ENCODE data around the gene SCYL1.
"Not testable (repeated sequence)": the region's sequence is repeated elsewhere in the genome, so short reads cannot be mapped to it uniquely, and the experiment has no call there.

Gene SCYL1

DNA sequence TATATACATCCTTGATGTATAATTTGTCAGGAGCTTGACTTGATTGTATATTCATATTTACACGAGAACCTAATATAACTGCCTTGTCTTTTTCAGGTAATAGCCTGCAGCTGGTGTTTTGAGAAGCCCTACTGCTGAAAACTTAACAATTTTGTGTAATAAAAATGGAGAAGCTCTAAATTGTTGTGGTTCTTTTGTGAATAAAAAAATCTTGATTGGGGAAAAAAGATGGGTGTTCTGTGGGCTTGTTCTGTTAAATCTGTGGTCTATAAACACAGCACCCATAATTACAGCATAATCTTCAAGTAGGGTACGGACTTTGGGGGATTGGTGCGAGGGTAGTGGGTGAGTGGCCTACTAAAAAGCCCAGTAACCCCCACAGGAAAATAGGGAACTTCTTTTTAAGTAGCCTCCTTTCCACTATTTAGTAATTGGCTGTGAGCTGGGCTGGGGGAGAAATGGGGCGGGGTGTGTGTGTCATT, 18.6 kb upstream of the SCYL1 start:
- Histone ChIP-seq H3K4me1 (peaks cover 16% of the 10 kb centered on the region), H3K36me3 (replicated peaks) (peaks cover 51% of the 10 kb centered on the region), H3K27me3 (ENCODE audit: low read depth) (no peaks in the 10 kb centered on the region), H3K9me3 (no peaks in the 10 kb centered on the region), H3K4me3 (peak overlapping the region; percentile 60)
- in situ Hi-C loops (cut with MboI; ENCODE audit: low sequenced_read_pairs) = loop anchor here (5.0 kb wide), 2 partner anchors 89 to 139 kb away; no protein-coding TSS in a partner anchor
- no peak for DNase-seq (ENCODE audit: low spot score in 2 of 2)

GRCh38 chr11:65506772-65507505, 17.9 kb upstream of the SCYL1 start:
- H3K9me3 ChIP-seq = no peaks in the 10 kb centered on the region
- in situ Hi-C loops (cut with MboI; ENCODE audit: low sequenced_read_pairs) = loop anchor here (5.0 kb wide), 2 partner anchors 90 to 140 kb away; no protein-coding TSS in a partner anchor
- peak overlapping the region; percentile 60 for H3K4me3 ChIP-seq
- H3K36me3 ChIP-seq (replicated peaks) = peaks cover 45% of the 10 kb centered on the region
- H3K27me3 ChIP-seq (ENCODE audit: low read depth) = no peaks in the 10 kb centered on the region
- peaks cover 16% of the 10 kb centered on the region for H3K4me1 ChIP-seq
- DNase-seq (ENCODE audit: low spot score in 2 of 2) = peak; percentile 80 to 87

GRCh38 chr11:65512311-65512710, 12.6 kb upstream of the SCYL1 start:
- H3K27me3 ChIP-seq (ENCODE audit: low read depth); in situ Hi-C loops (cut with MboI; ENCODE audit: low sequenced_read_pairs); DNase-seq (ENCODE audit: low spot score in 2 of 2); H3K36me3 ChIP-seq (replicated peaks); H3K9me3 ChIP-seq; H3K4me1 ChIP-seq; H3K4me3 ChIP-seq: not testable (repeated sequence)

- in situ Hi-C loops (cut with MboI; ENCODE audit: low sequenced_read_pairs) = no loop called here
Observed at GRCh38 chr11:65516135-65516968, 8.5 kb upstream of the SCYL1 start.

GRCh38 chr11:65518941-65519549, 5.8 kb upstream of the SCYL1 start:
- H3K36me3 ChIP-seq (replicated peaks); H3K9me3 ChIP-seq; H3K27me3 ChIP-seq (ENCODE audit: low read depth); H3K4me1 ChIP-seq; DNase-seq (ENCODE audit: low spot score in 2 of 2); in situ Hi-C loops (cut with MboI; ENCODE audit: low sequenced_read_pairs); H3K4me3 ChIP-seq: not testable (repeated sequence)

More at GRCh38 chr11:65516135-65516968, 8.5 kb upstream of the SCYL1 start:
- Histone ChIP-seq H3K4me3 (no peak overlapping the region), H3K4me1 (no peaks in the 10 kb centered on the region), H3K27me3 (ENCODE audit: low read depth) (no peaks in the 10 kb centered on the region), H3K9me3 (no peaks in the 10 kb centered on the region), H3K36me3 (replicated peaks) (no peaks in the 10 kb centered on the region)
- no peak for DNase-seq (ENCODE audit: low spot score in 2 of 2)

DNA sequence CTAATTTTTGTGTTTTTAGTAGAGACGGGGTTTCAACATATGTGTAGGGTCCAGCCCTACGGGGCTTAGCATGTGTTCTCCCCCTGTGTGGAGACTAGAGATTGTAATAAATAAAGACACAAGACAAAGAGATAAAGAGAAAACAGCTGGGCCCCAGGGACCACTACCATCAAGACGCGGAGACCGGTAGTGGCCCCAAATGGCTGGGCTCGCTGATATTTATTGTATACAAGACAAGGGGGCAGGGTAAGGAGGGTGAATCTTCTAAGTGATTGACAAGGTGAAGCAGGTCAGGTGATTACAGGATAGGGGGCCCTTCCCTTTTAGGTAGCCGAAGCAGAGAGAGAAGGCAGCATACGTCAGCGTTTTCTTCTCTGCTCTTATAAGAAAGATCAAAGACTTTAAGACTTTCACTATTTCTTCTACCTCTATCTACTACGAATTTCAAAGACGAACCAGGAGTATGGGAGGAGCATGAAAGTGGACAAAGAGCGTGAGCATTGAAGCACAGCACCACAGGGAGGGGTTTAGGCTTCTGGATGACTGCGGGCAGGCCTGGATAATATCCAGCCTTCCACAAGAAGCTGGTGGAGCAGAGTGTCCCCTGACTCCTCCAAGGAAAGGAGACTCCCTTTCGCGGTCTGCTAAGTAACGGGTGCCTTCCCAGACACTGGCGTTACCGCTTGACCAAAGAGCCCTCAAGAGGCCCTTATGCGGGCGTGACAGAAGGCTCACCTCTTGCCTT, 2.9 kb upstream of the SCYL1 start:
- H3K4me3 ChIP-seq; DNase-seq (ENCODE audit: low spot score in 2 of 2); H3K27me3 ChIP-seq (ENCODE audit: low read depth); H3K4me1 ChIP-seq; H3K9me3 ChIP-seq; in situ Hi-C loops (cut with MboI; ENCODE audit: low sequenced_read_pairs): not testable (repeated sequence)
- H3K36me3 ChIP-seq (replicated peaks) = peaks cover 10% of the 10 kb centered on the region

DNA sequence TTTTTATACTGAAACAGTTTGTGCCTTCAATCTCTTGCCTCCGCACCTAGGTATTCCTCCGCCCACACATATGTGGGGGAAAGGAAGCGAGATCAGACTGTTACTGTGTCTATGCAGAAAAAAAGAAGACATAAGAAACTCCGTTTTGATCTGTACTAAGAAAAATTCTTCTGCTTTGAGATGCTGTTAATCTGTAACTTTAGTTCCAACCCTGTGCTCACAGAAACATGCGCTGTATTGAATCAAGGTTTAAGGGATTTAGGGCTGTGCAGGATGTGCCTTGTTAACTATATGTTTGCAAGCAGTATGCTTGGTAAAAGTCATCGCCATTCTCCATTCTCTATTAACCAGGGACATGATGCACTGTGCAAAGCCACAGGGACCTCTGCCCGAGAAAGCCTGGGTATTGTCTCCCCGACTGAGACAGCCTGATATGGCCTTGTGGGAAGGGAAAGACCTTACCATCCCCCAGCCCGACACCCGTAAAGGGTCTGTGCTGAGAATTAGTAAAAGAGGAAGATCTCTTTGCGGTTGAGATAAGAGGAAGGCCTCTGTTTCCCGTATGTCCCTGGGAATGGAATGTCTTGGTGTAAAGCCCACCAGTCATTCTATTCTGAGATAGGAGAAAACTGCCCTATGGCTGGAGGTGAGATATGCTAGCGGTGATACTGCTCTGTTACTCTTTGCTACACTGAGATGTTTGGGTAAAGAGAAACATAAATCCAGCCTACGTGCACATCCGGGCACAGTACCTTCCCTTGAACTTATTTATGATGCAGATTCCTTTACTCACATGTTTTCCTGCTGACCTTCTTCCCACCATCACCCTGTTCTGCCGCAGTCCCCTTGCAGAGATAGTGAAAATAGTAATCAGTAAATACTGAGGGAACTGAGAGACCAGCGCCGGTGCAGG, 1.9 kb upstream of the SCYL1 start:
- H3K4me3 ChIP-seq; H3K27me3 ChIP-seq (ENCODE audit: low read depth); in situ Hi-C loops (cut with MboI; ENCODE audit: low sequenced_read_pairs); DNase-seq (ENCODE audit: low spot score in 2 of 2); H3K9me3 ChIP-seq; H3K4me1 ChIP-seq: not testable (repeated sequence)
- peaks cover 21% of the 10 kb centered on the region for H3K36me3 ChIP-seq (replicated peaks)

GRCh38 chr11:65523631-65523968, 1.3 kb upstream of the SCYL1 start:
- in situ Hi-C loops (cut with MboI; ENCODE audit: low sequenced_read_pairs); H3K4me3 ChIP-seq; DNase-seq (ENCODE audit: low spot score in 2 of 2); H3K4me1 ChIP-seq; H3K27me3 ChIP-seq (ENCODE audit: low read depth); H3K9me3 ChIP-seq: not testable (repeated sequence)
- H3K36me3 ChIP-seq (replicated peaks) = peaks cover 23% of the 10 kb centered on the region

- Histone ChIP-seq H3K27me3 (ENCODE audit: low read depth) (no peaks in the 10 kb centered on the region), H3K4me3 (peak overlapping the region; percentile 16; the same call in 1 of the 2 replicates), H3K4me1 (peaks cover 3% of the 10 kb centered on the region; the same call in 1 of the 2 replicates), H3K9me3 (no peaks in the 10 kb centered on the region), H3K36me3 (replicated peaks) (peaks cover 23% of the 10 kb centered on the region)
- DNase-seq (ENCODE audit: low spot score in 2 of 2) = peak in 1 of 2 experiments; percentile 46
- in situ Hi-C loops (cut with MboI; ENCODE audit: low sequenced_read_pairs) = no loop called here
Observed at GRCh38 chr11:65524014-65524740, 706 bp upstream of the SCYL1 start.

DNA sequence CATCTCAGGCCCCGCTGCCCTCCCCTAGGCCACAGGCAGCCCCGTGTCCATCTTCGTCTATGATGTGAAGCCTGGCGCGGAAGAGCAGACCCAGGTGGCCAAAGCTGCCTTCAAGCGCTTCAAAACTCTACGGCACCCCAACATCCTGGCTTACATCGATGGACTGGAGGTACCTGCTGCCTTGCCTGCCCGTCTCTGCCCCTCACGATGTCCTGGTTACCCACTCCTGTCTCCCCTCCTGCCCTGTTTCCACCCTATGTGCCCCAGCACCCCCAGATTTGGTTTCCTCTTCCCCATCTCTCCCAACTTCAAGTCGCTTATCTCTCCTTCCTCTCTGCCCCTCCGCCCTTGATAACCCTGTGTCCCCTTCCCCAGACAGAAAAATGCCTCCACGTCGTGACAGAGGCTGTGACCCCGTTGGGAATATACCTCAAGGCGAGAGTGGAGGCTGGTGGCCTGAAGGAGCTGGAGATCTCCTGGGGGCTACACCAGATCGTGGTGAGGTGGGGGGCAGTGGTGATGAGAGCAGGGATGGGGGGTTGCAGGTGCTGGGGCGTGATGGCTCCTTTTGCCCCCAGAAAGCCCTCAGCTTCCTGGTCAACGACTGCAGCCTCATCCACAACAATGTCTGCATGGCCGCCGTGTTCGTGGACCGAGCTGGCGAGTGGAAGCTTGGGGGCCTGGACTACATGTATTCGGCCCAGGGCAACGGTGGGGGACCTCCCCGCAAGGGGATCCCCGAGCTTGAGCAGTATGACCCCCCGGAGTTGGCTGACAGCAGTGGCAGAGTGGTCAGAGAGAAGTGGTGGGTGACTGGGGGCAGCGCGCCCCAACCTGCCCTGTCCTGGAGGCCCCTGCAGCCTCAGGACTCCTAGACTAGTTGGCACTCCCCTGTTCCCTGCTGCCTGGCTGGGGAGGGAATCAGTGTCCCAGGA, 930 bp downstream of the SCYL1 start:
- no peaks in the 10 kb centered on the region for H3K27me3 ChIP-seq (ENCODE audit: low read depth)
- peaks cover 3% of the 10 kb centered on the region; the same call in 1 of the 2 replicates for H3K4me1 ChIP-seq
- no peaks in the 10 kb centered on the region for H3K9me3 ChIP-seq
- in situ Hi-C loops (cut with MboI; ENCODE audit: low sequenced_read_pairs) = no loop called here
- no peak for DNase-seq (ENCODE audit: low spot score in 2 of 2)
- peak overlapping the region; percentile 88 for H3K4me3 ChIP-seq
- peaks cover 31% of the 10 kb centered on the region for H3K36me3 ChIP-seq (replicated peaks)

DNA sequence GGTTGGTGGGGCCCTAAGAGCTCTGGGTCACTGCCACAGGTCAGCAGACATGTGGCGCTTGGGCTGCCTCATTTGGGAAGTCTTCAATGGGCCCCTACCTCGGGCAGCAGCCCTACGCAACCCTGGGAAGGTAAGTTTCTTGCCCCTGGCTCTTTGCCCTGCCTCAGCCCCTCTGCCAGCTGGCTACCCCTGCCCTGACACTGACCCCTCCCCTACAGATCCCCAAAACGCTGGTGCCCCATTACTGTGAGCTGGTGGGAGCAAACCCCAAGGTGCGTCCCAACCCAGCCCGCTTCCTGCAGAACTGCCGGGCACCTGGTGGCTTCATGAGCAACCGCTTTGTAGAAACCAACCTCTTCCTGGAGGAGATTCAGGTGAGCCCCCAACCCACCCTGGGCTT, 1.9 kb downstream of the SCYL1 start:
- DNase-seq (ENCODE audit: low spot score in 2 of 2) = no peak
- Histone ChIP-seq H3K9me3 (no peaks in the 10 kb centered on the region), H3K27me3 (ENCODE audit: low read depth) (no peaks in the 10 kb centered on the region), H3K4me1 (peaks cover 3% of the 10 kb centered on the region; the same call in 1 of the 2 replicates), H3K36me3 (replicated peaks) (peaks cover 40% of the 10 kb centered on the region), H3K4me3 (no peak overlapping the region)
- in situ Hi-C loops (cut with MboI; ENCODE audit: low sequenced_read_pairs) = no loop called here
